ENCODE measurements around the gene PCDHB2. TPM values are rescaled to one million over a fixed set of nuclear protein-coding genes. Genes with fewer than 3 reads are reported as not detected.
"Not testable (repeated sequence)": the region's sequence is repeated elsewhere in the genome, so short reads cannot be mapped to it uniquely, and the experiment has no call there.

PCDHB2 gene
- total and polyA plus RNA-seq, 2 experiments from 2014 or later: 25.0 to 51.5 TPM

DNA sequence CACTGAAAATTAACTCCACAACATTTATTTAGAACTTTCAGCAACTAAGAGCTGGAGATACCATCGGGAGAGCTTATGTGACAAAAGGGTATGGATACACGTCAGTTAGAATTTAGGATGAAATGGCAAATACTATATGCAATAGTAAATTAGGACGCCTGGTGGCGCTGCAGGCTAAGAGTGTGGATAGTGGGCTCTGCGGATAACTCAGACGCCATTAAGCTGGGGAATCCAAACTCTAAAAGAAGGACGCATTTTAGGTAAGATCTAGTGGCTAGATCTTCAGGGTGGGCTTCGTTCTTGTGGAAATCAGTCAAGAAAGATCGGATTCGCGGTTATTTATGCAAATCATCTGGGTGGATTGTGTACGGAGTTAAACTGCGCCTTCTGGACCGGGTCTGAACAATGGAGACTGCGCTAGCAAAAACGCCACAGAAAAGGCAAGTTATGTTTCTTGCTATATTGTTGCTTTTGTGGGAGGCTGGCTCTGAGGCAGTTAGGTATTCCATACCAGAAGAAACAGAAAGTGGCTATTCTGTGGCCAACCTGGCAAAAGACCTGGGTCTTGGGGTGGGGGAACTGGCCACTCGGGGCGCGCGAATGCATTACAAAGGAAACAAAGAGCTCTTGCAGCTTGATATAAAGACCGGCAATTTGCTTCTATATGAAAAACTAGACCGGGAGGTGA is 40.8 kb downstream of the PCDHB2 start, which contains the start of gene PCDHB5:
Gene PCDHB5 (plus strand): TSS at position 177 of the 688 bp plus-strand sequence. CDS start 229 bp downstream, at position 406.
- DNase-seq (ENCODE audit: low read depth in 1 of 2, low spot score in 1 of 2): peak; percentile 6 to 35
- Histone ChIP-seq H3K9me3 (ENCODE audit: low read depth) (no peaks in the 10 kb centered on the region), H3K4me3 (peak within 1 kb of the TSS; percentile 43), H3K27ac (peak within 1 kb of the TSS; percentile 51), H3K27me3 (no peaks in the 10 kb centered on the region), H3K4me1 (ENCODE audit: low read depth) (no peaks in the 10 kb centered on the region), H3K36me3 (peaks cover 4% of the 10 kb centered on the region)
- TF ChIP-seq CTCF (IDR thresholded peaks at IDR 0.05; ENCODE audit: low read depth, low read length): peak; percentile 24

GRCh38 chr5:141135718-141136266 is 41.4 kb downstream of the PCDHB2 start:
- H3K9me3 ChIP-seq (ENCODE audit: low read depth): no peaks in the 10 kb centered on the region
- DNase-seq (ENCODE audit: low read depth in 1 of 2, low spot score in 1 of 2): no peak
- H3K4me3 ChIP-seq: peak overlapping the region; percentile 43
- no peaks in the 10 kb centered on the region for H3K27me3 ChIP-seq
- no peaks in the 10 kb centered on the region for H3K4me1 ChIP-seq (ENCODE audit: low read depth)
- no peak overlapping the region for H3K27ac ChIP-seq
- peaks cover 4% of the 10 kb centered on the region for H3K36me3 ChIP-seq
- no peak for TF ChIP-seq CTCF (IDR thresholded peaks at IDR 0.05; ENCODE audit: low read depth, low read length)

DNA sequence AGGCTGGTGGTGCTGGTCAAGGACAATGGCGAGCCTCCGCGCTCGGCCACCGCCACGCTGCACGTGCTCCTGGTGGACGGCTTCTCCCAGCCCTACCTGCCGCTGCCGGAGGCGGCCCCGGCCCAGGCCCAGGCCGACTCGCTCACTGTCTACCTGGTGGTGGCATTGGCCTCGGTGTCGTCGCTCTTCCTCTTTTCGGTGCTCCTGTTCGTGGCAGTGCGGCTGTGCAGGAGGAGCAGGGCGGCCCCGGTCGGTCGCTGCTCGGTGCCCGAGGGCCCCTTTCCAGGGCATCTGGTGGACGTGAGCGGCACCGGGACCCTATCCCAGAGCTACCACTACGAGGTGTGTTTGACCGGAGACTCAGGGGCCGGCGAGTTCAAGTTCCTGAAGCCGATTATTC is 42.9 kb downstream of the PCDHB2 start:
- H3K4me3 ChIP-seq; H3K36me3 ChIP-seq; H3K27me3 ChIP-seq; H3K27ac ChIP-seq; DNase-seq (ENCODE audit: low read depth in 1 of 2, low spot score in 1 of 2); H3K4me1 ChIP-seq (ENCODE audit: low read depth); H3K9me3 ChIP-seq (ENCODE audit: low read depth): not testable (repeated sequence)

Other genes starting within 250 kb of the PCDHB2 start
- 1.6 and 2.2 TPM in 2 replicates for gene PCDHA9, start 246.2 kb upstream of the PCDHB2 start, total RNA-seq
- gene PCDHA9, start 246.2 kb upstream of the PCDHB2 start, polyA plus RNA-seq: 0.70 and 0.72 TPM in 2 replicates
- 11.3 and 14.4 TPM in 2 replicates for gene PCDHA10, start 238.7 kb upstream of the PCDHB2 start, total RNA-seq
- 10.2 and 12.3 TPM in 2 replicates for gene PCDHA10, start 238.7 kb upstream of the PCDHB2 start, polyA plus RNA-seq
- gene PCDHA11, start 225.7 kb upstream of the PCDHB2 start, total RNA-seq: 9.9 and 10.8 TPM in 2 replicates
- 6.1 and 7.5 TPM in 2 replicates for gene PCDHA11, start 225.7 kb upstream of the PCDHB2 start, polyA plus RNA-seq
- 9.5 and 10.5 TPM in 2 replicates for gene PCDHA12, start 219.3 kb upstream of the PCDHB2 start, total RNA-seq
- gene PCDHA12, start 219.3 kb upstream of the PCDHB2 start, polyA plus RNA-seq: 0.71 and 1.7 TPM in 2 replicates
- gene PCDHA13, start 212.5 kb upstream of the PCDHB2 start, total RNA-seq: 2.1 and 2.3 TPM in 2 replicates
- 0.27 and 0.34 TPM in 2 replicates for gene PCDHA13, start 212.5 kb upstream of the PCDHB2 start, polyA plus RNA-seq
- gene PCDHAC1, start 168.3 kb upstream of the PCDHB2 start, total RNA-seq: 16.7 and 20.8 TPM in 2 replicates
- 3.4 and 5.1 TPM in 2 replicates for gene PCDHAC1, start 168.3 kb upstream of the PCDHB2 start, polyA plus RNA-seq
- 42.2 and 47.8 TPM in 2 replicates for gene PCDHAC2, start 128.1 kb upstream of the PCDHB2 start, total RNA-seq
- 18.5 and 18.9 TPM in 2 replicates for gene PCDHAC2, start 128.1 kb upstream of the PCDHB2 start, polyA plus RNA-seq
- 0.03 and 0.07 TPM in 2 replicates for gene PCDHB1, start 43.2 kb upstream of the PCDHB2 start, total RNA-seq
- gene PCDHB1, start 43.2 kb upstream of the PCDHB2 start, polyA plus RNA-seq: not detected in 2 replicates
- 5.6 and 8.9 TPM in 2 replicates for gene PCDHB3, start 5.9 kb downstream of the PCDHB2 start, total RNA-seq
- 0.34 and 1.2 TPM in 2 replicates for gene PCDHB3, start 5.9 kb downstream of the PCDHB2 start, polyA plus RNA-seq
- gene PCDHB4, start 27.2 kb downstream of the PCDHB2 start, total RNA-seq: 2.6 and 5.2 TPM in 2 replicates
- gene PCDHB4, start 27.2 kb downstream of the PCDHB2 start, polyA plus RNA-seq: 0.75 and 2.4 TPM in 2 replicates
- 27.5 and 72.8 TPM in 2 replicates for gene PCDHB5, start 40.6 kb downstream of the PCDHB2 start, total RNA-seq
- 10.1 and 30.0 TPM in 2 replicates for gene PCDHB5, start 40.6 kb downstream of the PCDHB2 start, polyA plus RNA-seq
- 1.7 and 2.1 TPM in 2 replicates for gene PCDHB6, start 55.4 kb downstream of the PCDHB2 start, total RNA-seq
- gene PCDHB6, start 55.4 kb downstream of the PCDHB2 start, polyA plus RNA-seq: 0.26 and 0.37 TPM in 2 replicates
- 1.1 and 2.3 TPM in 2 replicates for gene PCDHB7, start 78.0 kb downstream of the PCDHB2 start, total RNA-seq
- gene PCDHB7, start 78.0 kb downstream of the PCDHB2 start, polyA plus RNA-seq: 0.40 and 1.0 TPM in 2 replicates
- 17.2 and 20.8 TPM in 2 replicates for gene PCDHB8, start 83.2 kb downstream of the PCDHB2 start, total RNA-seq
- gene PCDHB8, start 83.2 kb downstream of the PCDHB2 start, polyA plus RNA-seq: 6.2 and 8.7 TPM in 2 replicates
- gene PCDHB16, start 87.8 kb downstream of the PCDHB2 start, total RNA-seq: 4.8 and 6.3 TPM in 2 replicates
- 1.6 and 2.7 TPM in 2 replicates for gene PCDHB16, start 87.8 kb downstream of the PCDHB2 start, polyA plus RNA-seq
- gene PCDHB9, start 92.5 kb downstream of the PCDHB2 start, total RNA-seq: 7.4 and 7.9 TPM in 2 replicates
- gene PCDHB9, start 92.5 kb downstream of the PCDHB2 start, polyA plus RNA-seq: 2.5 and 2.9 TPM in 2 replicates
- gene PCDHB10, start 97.7 kb downstream of the PCDHB2 start, total RNA-seq: 8.8 and 10.9 TPM in 2 replicates
- gene PCDHB10, start 97.7 kb downstream of the PCDHB2 start, polyA plus RNA-seq: 7.8 and 9.0 TPM in 2 replicates
- 4.7 and 8.6 TPM in 2 replicates for gene PCDHB11, start 105.0 kb downstream of the PCDHB2 start, total RNA-seq
- gene PCDHB11, start 105.0 kb downstream of the PCDHB2 start, polyA plus RNA-seq: 2.4 and 3.1 TPM in 2 replicates
- 9.5 and 17.7 TPM in 2 replicates for gene PCDHB12, start 114.1 kb downstream of the PCDHB2 start, total RNA-seq
- 2.1 and 3.5 TPM in 2 replicates for gene PCDHB12, start 114.1 kb downstream of the PCDHB2 start, polyA plus RNA-seq
- gene PCDHB13, start 119.3 kb downstream of the PCDHB2 start, total RNA-seq: 7.8 and 8.4 TPM in 2 replicates
- gene PCDHB13, start 119.3 kb downstream of the PCDHB2 start, polyA plus RNA-seq: 1.3 and 3.1 TPM in 2 replicates
- 17.3 and 21.2 TPM in 2 replicates for gene PCDHB14, start 128.7 kb downstream of the PCDHB2 start, total RNA-seq
- gene PCDHB14, start 128.7 kb downstream of the PCDHB2 start, polyA plus RNA-seq: 8.1 and 11.8 TPM in 2 replicates
- 21.3 and 32.4 TPM in 2 replicates for gene PCDHB15, start 150.8 kb downstream of the PCDHB2 start, total RNA-seq
- gene PCDHB15, start 150.8 kb downstream of the PCDHB2 start, polyA plus RNA-seq: 13.3 and 19.3 TPM in 2 replicates
- gene SLC25A2, start 209.4 kb downstream of the PCDHB2 start, total RNA-seq: 0.42 TPM in 1 of 2 replicates, not detected in the other
- gene SLC25A2, start 209.4 kb downstream of the PCDHB2 start, polyA plus RNA-seq: not detected in 2 replicates
- gene TAF7, start 226.2 kb downstream of the PCDHB2 start, total RNA-seq: 93.8 and 124 TPM in 2 replicates
- 165 and 215 TPM in 2 replicates for gene TAF7, start 226.2 kb downstream of the PCDHB2 start, polyA plus RNA-seq
- 1.7 and 2.3 TPM in 2 replicates for gene PCDHGA1, start 235.9 kb downstream of the PCDHB2 start, total RNA-seq
- 0.40 and 1.2 TPM in 2 replicates for gene PCDHGA1, start 235.9 kb downstream of the PCDHB2 start, polyA plus RNA-seq
- gene PCDHGA2, start 244.1 kb downstream of the PCDHB2 start, total RNA-seq: 0.95 and 1.8 TPM in 2 replicates
- gene PCDHGA2, start 244.1 kb downstream of the PCDHB2 start, polyA plus RNA-seq: 0.18 and 1.1 TPM in 2 replicates
- gene PCDHGA3, start 249.2 kb downstream of the PCDHB2 start, total RNA-seq: 1.5 and 3.2 TPM in 2 replicates
- gene PCDHGA3, start 249.2 kb downstream of the PCDHB2 start, polyA plus RNA-seq: 1.4 and 2.2 TPM in 2 replicates